GM18868 (cell line): Measurements from ENCODE around the gene PPIP5K1.
"Not testable (repeated sequence)": the region's sequence is repeated elsewhere in the genome, so short reads cannot be mapped to it uniquely, and the experiment has no call there.

Experiments used
- ATAC-seq: cut with Tn5 transposase; IDR thresholded peaks from one replicate; pipeline ENCODE4 v1.9.1; 2021; ENCODE audit warnings: mild to moderate bottlenecking, moderate library complexity; ENCODE audit not compliant: unreplicated experiment

The PPIP5K1 gene

DNA sequence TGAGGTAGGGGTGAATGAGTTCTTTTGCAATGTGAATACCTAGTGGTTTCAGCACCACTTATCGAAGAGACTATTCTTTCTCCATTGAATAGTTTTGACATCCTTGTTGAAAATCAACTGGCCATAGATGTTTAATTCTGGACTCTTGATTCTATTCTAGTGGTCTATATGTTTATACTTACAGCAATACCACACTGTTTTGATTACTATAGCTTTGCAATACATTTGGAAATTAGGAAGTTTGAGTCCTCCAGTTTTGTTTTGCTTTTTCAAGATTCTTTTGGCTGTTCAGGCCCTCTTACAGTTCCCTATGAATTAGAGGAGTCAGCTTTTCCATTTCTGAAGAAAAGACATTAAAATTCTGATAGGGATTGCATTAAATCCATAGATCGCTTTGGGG, 42.5 kb downstream of the PPIP5K1 start:
- ATAC-seq: no peak

- no peak for ATAC-seq
Observed at GRCh38 chr15:43545426-43545825, 44.6 kb downstream of the PPIP5K1 start.

DNA sequence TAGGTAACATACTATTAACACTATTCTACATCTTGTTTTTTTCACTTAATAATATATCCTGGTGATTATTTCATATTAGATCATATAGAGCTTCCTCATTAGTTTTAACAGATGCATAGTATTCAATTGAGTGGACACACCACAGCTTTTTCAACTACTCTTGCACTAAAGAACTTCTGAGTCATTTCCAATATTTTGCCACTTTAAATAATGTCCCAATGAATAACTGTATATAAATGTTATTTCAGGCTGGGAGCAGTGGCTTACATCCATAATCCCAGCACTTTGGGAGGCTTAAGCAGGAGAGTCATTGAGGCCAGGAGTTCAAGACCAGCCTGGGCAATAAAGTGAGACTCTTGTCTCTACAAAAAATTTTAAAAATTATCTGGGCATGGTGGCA, 45.7 kb downstream of the PPIP5K1 start:
- ATAC-seq: no peak

DNA sequence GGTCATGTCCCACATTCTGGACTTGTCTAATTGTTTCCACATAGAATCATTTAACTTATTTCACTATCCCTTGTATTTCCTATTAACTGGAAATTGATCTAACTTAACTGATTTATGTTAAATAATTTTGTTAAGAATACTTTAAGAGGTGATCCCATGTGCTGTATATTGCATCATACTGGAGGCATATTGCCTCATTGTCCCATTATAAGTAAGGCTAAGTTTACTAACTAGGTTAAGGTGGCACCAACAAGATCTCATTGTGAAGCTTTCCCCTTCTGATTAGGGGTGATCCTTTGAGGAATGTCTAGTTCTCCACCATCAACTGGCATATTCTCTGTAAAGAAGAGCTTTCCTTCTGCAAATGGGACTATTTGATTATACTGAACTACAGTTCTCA, 48.2 kb downstream of the PPIP5K1 start:
- no peak for ATAC-seq

DNA sequence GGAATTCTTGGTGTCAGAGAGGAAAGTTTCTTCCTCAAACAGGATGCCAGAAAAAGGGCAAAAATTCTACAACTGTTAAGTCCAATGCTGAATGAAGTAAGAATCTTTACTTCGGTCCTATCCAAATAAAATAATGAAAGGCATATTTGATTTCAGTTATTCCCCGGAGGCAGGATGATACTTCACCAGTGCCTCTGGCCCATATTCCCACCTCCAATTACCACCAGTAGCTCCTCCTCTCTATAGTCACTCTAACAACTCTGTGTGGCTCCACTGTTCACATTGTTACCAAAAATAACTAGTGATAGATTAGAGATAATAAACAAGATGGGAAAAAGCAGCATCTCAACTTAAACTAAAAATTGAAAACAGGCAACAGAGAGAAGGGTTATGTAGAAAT, 51.9 kb downstream of the PPIP5K1 start:
- ATAC-seq: no peak

- no peak for ATAC-seq
Observed at GRCh38 chr15:43534897-43535296, 55.1 kb downstream of the PPIP5K1 start.

- not testable (repeated sequence) for ATAC-seq
Observed at GRCh38 chr15:43532826-43533225, 57.2 kb downstream of the PPIP5K1 start.

DNA sequence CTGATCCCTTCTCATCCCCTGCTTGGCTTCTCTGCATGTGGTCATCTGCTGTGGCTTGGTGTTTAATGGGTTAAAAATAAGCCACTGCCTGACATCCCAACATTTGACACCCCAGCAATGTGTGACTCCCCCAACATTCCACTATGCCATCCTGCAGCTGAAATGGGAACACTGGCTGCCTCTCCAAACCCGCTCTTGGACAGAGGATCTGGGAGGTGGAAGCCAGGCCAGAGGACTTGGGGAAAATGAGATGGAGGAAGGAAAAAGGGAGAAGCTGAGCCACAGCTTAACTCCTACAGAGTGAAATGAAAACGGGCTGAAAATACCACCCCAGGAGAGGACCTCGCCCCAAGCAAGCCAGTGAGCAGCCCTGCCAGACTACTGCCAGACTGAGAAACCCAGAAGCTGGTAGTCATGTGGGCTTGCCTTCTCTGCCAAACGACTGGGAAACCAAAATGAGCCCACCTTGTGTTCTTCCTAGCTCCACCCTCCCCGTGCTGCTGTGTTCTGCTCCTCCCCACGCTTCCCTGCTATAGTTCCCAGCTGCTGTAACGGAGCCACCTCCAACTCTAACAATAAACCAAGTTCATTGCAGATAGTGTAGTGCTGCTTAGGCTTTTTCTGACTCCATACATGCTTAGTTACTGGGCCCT, 58.9 kb downstream of the PPIP5K1 start:
- no peak for ATAC-seq

- ATAC-seq: no peak
Observed at GRCh38 chr15:43529587-43530345, 60.2 kb downstream of the PPIP5K1 start.

GRCh38 chr15:43529141-43529540, 60.9 kb downstream of the PPIP5K1 start:
- ATAC-seq: no peak

GRCh38 chr15:43528542-43529007, 61.4 kb downstream of the PPIP5K1 start:
- ATAC-seq: no peak

DNA sequence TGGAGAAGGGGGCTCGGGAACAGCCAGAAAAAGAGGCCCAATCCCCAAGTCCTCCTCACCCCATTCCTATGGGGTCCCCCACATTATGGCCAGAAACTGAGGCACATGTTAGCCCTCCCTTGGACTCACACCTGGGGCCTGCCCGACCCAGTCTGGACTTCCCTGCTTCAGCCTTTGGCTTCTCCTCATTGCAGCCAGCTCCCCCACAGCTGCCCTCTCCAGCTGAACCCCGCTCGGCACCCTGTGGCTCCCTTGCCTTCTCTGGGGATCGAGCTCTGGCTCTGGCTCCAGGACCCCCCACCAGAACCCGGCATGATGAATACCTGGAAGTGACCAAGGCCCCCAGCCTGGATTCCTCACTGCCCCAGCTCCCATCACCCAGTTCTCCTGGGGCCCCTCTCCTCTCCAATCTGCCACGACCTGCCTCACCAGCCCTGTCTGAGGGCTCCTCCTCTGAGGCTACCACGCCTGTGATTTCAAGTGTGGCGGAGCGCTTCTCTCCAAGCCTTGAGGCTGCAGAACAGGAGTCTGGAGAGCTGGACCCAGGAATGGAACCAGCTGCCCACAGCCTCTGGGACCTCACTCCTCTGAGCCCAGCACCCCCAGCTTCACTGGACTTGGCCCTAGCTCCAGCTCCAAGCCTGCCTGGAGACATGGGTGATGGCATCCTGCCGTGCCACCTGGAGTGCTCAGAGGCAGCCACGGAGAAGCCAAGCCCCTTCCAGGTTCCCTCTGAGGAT, 62.0 kb downstream of the PPIP5K1 start:
- ATAC-seq: no peak

DNA sequence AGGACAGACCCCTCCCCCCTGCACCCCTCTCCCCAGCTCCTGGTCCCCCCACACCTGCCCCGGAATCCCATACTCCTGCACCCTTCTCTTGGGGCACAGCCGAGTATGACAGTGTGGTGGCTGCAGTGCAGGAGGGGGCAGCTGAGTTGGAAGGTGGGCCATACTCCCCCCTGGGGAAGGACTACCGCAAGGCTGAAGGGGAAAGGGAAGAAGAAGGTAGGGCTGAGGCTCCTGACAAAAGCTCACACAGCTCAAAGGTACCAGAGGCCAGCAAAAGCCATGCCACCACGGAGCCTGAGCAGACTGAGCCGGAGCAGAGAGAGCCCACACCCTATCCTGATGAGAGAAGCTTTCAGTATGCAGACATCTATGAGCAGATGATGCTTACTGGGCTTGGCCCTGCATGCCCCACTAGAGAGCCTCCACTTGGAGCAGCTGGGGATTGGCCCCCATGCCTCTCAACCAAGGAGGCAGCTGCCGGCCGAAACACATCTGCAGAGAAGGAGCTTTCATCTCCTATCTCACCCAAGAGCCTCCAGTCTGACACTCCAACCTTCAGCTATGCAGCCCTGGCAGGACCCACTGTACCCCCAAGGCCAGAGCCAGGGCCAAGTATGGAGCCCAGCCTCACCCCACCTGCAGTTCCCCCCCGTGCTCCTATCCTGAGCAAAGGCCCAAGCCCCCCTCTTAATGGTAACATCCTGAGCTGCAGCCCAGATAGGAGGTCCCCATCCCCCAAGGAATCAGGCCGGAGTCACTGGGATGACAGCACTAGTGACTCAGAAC, 62.8 kb downstream of the PPIP5K1 start:
- no peak for ATAC-seq

DNA sequence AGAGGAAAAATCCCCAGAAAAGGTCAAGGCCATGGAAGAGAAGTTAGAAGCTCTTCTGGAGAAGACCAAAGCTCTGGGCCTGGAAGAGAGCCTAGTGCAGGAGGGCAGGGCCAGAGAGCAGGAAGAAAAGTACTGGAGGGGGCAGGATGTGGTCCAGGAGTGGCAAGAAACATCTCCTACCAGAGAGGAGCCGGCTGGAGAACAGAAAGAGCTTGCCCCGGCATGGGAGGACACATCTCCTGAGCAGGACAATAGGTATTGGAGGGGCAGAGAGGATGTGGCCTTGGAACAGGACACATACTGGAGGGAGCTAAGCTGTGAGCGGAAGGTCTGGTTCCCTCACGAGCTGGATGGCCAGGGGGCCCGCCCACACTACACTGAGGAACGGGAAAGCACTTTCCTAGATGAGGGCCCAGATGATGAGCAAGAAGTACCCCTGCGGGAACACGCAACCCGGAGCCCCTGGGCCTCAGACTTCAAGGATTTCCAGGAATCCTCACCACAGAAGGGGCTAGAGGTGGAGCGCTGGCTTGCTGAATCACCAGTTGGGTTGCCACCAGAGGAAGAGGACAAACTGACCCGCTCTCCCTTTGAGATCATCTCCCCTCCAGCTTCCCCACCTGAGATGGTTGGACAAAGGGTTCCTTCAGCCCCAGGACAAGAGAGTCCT, 63.6 kb downstream of the PPIP5K1 start:
- no peak for ATAC-seq

- no peak for ATAC-seq
Observed at GRCh38 chr15:43525131-43525530, 64.9 kb downstream of the PPIP5K1 start.

GRCh38 chr15:43524254-43524845, 65.7 kb downstream of the PPIP5K1 start:
- no peak for ATAC-seq

DNA sequence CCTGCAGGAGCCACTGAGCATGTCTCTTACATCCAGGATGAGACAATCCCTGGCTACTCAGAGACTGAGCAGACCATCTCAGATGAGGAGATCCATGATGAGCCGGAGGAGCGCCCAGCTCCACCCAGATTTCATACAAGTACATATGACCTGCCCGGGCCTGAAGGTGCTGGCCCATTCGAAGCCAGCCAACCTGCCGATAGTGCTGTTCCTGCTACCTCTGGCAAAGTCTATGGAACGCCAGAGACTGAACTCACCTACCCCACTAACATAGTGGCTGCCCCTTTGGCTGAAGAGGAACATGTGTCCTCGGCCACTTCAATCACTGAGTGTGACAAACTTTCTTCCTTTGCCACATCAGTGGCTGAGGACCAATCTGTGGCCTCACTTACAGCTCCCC, 66.4 kb downstream of the PPIP5K1 start:
- no peak for ATAC-seq

DNA sequence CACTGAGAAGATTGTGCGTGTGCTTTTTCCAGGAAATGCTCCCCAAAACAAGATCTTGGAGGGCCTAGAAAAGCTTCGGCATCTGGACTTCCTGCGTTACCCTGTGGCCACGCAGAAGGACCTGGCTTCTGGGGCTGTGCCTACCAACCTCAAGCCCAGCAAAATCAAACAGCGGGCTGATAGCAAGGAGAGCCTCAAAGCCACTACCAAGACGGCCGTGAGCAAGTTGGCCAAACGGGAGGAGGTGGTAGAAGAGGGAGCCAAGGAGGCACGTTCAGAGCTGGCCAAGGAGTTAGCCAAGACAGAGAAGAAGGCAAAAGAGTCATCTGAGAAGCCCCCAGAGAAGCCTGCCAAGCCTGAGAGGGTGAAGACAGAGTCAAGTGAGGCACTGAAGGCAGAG, 67.8 kb downstream of the PPIP5K1 start:
- ATAC-seq: no peak

- no peak for ATAC-seq
Observed at GRCh38 chr15:43521419-43521818, 68.6 kb downstream of the PPIP5K1 start.

DNA sequence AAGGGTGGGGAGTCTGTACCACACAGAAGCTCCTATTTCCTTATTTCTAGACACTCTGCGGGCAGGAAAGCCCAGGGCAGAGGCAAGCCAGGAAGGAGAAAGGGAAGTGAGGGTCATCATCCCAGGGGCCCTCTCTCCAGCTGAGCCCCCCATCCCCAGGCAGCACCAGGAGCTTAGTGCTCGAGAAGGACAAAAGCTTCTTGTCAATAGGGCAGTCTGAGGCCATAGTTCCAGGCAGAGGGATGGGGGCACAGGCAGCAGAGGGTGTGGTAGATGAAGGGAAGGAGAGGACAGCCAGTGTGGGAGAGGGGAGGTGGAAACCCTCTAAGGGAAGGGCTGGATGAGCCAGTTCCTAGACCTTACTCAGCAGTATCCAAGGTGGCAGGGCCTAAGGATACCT, 69.9 kb downstream of the PPIP5K1 start:
- ATAC-seq: no peak
